Measurements from ENCODE around the gene LRCOL1.

Gene LRCOL1

GRCh38 chr12:132617135-132617701 lies 6.8 kb upstream of the LRCOL1 start:
- Mint-ChIP-seq H3K9me3 (no peaks in the 10 kb centered on the region), H3K4me3 (peak overlapping the region; percentile 4), H3K4me1 (peaks cover 20% of the 10 kb centered on the region), H3K27ac (no peak overlapping the region), H3K36me3 (peaks cover 6% of the 10 kb centered on the region)
- no peak for DNase-seq (ENCODE audit: low spot score in 2 of 2)
- ATAC-seq: no peak

- no peak overlapping the region for H3K4me3 Mint-ChIP-seq
- no peak overlapping the region for H3K27ac Mint-ChIP-seq
- no peak for ATAC-seq
- no peaks in the 10 kb centered on the region for H3K9me3 Mint-ChIP-seq
- H3K4me1 Mint-ChIP-seq: peaks cover 22% of the 10 kb centered on the region
- no peak for DNase-seq (ENCODE audit: low spot score in 2 of 2)
- H3K36me3 Mint-ChIP-seq: no peaks in the 10 kb centered on the region
These were observed 5.2 kb upstream of the LRCOL1 start for GRCh38 chr12:132615579-132616038.

- no peak overlapping the region for H3K4me3 Mint-ChIP-seq
- H3K27ac Mint-ChIP-seq: no peak overlapping the region
- H3K36me3 Mint-ChIP-seq: no peaks in the 10 kb centered on the region
- peak; percentile 67 to 87 for DNase-seq (ENCODE audit: low spot score in 2 of 2)
- no peaks in the 10 kb centered on the region for H3K9me3 Mint-ChIP-seq
- H3K4me1 Mint-ChIP-seq: peaks cover 27% of the 10 kb centered on the region
- peak; percentile 87 for ATAC-seq
These were observed 4.6 kb upstream of the LRCOL1 start for GRCh38 chr12:132614861-132615578.

GRCh38 chr12:132614029-132614428 lies 3.6 kb upstream of the LRCOL1 start:
- Mint-ChIP-seq H3K9me3 (no peaks in the 10 kb centered on the region), H3K36me3 (no peaks in the 10 kb centered on the region), H3K4me3 (no peak overlapping the region), H3K4me1 (peaks cover 28% of the 10 kb centered on the region), H3K27ac (no peak overlapping the region)
- ATAC-seq: no peak
- no peak for DNase-seq (ENCODE audit: low spot score in 2 of 2)

GRCh38 chr12:132611620-132612019 lies 1.2 kb upstream of the LRCOL1 start:
- Mint-ChIP-seq H3K4me3 (no peak overlapping the region), H3K9me3 (no peaks in the 10 kb centered on the region), H3K4me1 (peaks cover 34% of the 10 kb centered on the region), H3K27ac (no peak overlapping the region), H3K36me3 (no peaks in the 10 kb centered on the region)
- DNase-seq (ENCODE audit: low spot score in 2 of 2) (no peak), ATAC-seq (no peak)

GRCh38 chr12:132610866-132611602 lies 652 bp upstream of the LRCOL1 start:
- Mint-ChIP-seq H3K9me3 (no peaks in the 10 kb centered on the region), H3K27ac (no peak overlapping the region), H3K36me3 (no peaks in the 10 kb centered on the region), H3K4me1 (peaks cover 37% of the 10 kb centered on the region), H3K4me3 (no peak overlapping the region)
- ATAC-seq (no peak), DNase-seq (ENCODE audit: low spot score in 2 of 2) (no peak)

GRCh38 chr12:132608231-132609171 lies 1.9 kb downstream of the LRCOL1 start:
- H3K4me3 Mint-ChIP-seq: no peak overlapping the region
- peaks cover 28% of the 10 kb centered on the region for H3K4me1 Mint-ChIP-seq
- no peaks in the 10 kb centered on the region for H3K9me3 Mint-ChIP-seq
- H3K36me3 Mint-ChIP-seq: no peaks in the 10 kb centered on the region
- no peak for DNase-seq (ENCODE audit: low spot score in 2 of 2)
- H3K27ac Mint-ChIP-seq: no peak overlapping the region
- no peak for ATAC-seq

GRCh38 chr12:132606927-132607326 lies 3.5 kb downstream of the LRCOL1 start:
- no peak for DNase-seq (ENCODE audit: low spot score in 2 of 2)
- ATAC-seq: no peak
- H3K9me3 Mint-ChIP-seq: no peaks in the 10 kb centered on the region
- no peaks in the 10 kb centered on the region for H3K36me3 Mint-ChIP-seq
- H3K4me1 Mint-ChIP-seq: peaks cover 28% of the 10 kb centered on the region
- no peak overlapping the region for H3K4me3 Mint-ChIP-seq
- H3K27ac Mint-ChIP-seq: no peak overlapping the region

GRCh38 chr12:132606466-132606865 lies 3.9 kb downstream of the LRCOL1 start:
- ATAC-seq: no peak

GRCh38 chr12:132605892-132606291 lies 4.5 kb downstream of the LRCOL1 start:
- ATAC-seq (no peak), DNase-seq (ENCODE audit: low spot score in 2 of 2) (no peak)
- H3K36me3 Mint-ChIP-seq: no peaks in the 10 kb centered on the region
- no peak overlapping the region for H3K4me3 Mint-ChIP-seq
- H3K27ac Mint-ChIP-seq: no peak overlapping the region
- peaks cover 31% of the 10 kb centered on the region for H3K4me1 Mint-ChIP-seq
- no peaks in the 10 kb centered on the region for H3K9me3 Mint-ChIP-seq

More at GRCh38 chr12:132606466-132606865, 3.9 kb downstream of the LRCOL1 start:
- no peak overlapping the region for H3K27ac Mint-ChIP-seq
- H3K9me3 Mint-ChIP-seq: no peaks in the 10 kb centered on the region
- H3K36me3 Mint-ChIP-seq: no peaks in the 10 kb centered on the region
- peaks cover 28% of the 10 kb centered on the region for H3K4me1 Mint-ChIP-seq
- H3K4me3 Mint-ChIP-seq: no peak overlapping the region
- DNase-seq (ENCODE audit: low spot score in 2 of 2): no peak

- Mint-ChIP-seq H3K27ac (no peak overlapping the region), H3K9me3 (no peaks in the 10 kb centered on the region), H3K36me3 (no peaks in the 10 kb centered on the region), H3K4me3 (no peak overlapping the region), H3K4me1 (peaks cover 30% of the 10 kb centered on the region)
- no peak for ATAC-seq
- DNase-seq (ENCODE audit: low spot score in 2 of 2): no peak
These were observed 5.5 kb downstream of the LRCOL1 start for GRCh38 chr12:132604668-132605441.

GRCh38 chr12:132604151-132604618 lies 6.2 kb downstream of the LRCOL1 start:
- no peak for ATAC-seq
- Mint-ChIP-seq H3K4me3 (no peak overlapping the region), H3K36me3 (no peaks in the 10 kb centered on the region), H3K9me3 (no peaks in the 10 kb centered on the region), H3K4me1 (peaks cover 30% of the 10 kb centered on the region), H3K27ac (no peak overlapping the region)
- DNase-seq (ENCODE audit: low spot score in 2 of 2): no peak

GRCh38 chr12:132603240-132604150 lies 6.9 kb downstream of the LRCOL1 start:
- DNase-seq (ENCODE audit: low spot score in 2 of 2): no peak
- Mint-ChIP-seq H3K36me3 (no peaks in the 10 kb centered on the region), H3K4me3 (no peak overlapping the region), H3K9me3 (no peaks in the 10 kb centered on the region), H3K4me1 (peaks cover 34% of the 10 kb centered on the region), H3K27ac (no peak overlapping the region)
- ATAC-seq: no peak

Measured in stimulated activated effector memory CD8-positive, alpha-beta T cell treated with anti-CD3 and anti-CD28 coated beads, Interleukin-12 subunit alpha, Interleukin-12 subunit beta, amount 100 ng/mL, for 72 hours (primary cell).